Measurements from ENCODE around the gene RUFY1.

GRCh38 chr5:179509845-179510244 lies 40.5 kb upstream of the RUFY1 start:
- TF ChIP-seq CTCF (conservative IDR thresholded peaks at IDR 0.05) (no peak), EZH2 (IDR thresholded peaks at IDR 0.05; ENCODE audit: low read depth) (no peak)

Data from PC-9 (cell line).